Gastrocnemius medialis (tissue), 4 donors: ENCODE measurements around the gene CASZ1.

Experiments used
- POLR2A ChIP-seq, 2 donors: fragments of 450-650 bp; IDR thresholded peaks; one replicate each; pipeline ENCODE4 v1.6.1; 2017; ENCODE audit warnings: antibody characterized with exemption in 2 of 2, mild to moderate bottlenecking in 2 of 2, moderate library complexity in 2 of 2
- TF ChIP-seq, protein P1 (sequence below), 5 experiments: fragments of 450-650 bp in 3 of 5; fragments of 200-600 bp in 2 of 5; sonication (generic) in 2 of 5; IDR thresholded peaks in 4 of 5; conservative IDR thresholded peaks in 1 of 5; 1 replicate in 4 of 5; 2 replicates in 1 of 5; pipeline ENCODE4 v1.5.1; 2016 to 2019; ENCODE audit warnings: antibody characterized with exemption in 5 of 5, mild to moderate bottlenecking in 3 of 5, moderate library complexity in 3 of 5

DNA sequence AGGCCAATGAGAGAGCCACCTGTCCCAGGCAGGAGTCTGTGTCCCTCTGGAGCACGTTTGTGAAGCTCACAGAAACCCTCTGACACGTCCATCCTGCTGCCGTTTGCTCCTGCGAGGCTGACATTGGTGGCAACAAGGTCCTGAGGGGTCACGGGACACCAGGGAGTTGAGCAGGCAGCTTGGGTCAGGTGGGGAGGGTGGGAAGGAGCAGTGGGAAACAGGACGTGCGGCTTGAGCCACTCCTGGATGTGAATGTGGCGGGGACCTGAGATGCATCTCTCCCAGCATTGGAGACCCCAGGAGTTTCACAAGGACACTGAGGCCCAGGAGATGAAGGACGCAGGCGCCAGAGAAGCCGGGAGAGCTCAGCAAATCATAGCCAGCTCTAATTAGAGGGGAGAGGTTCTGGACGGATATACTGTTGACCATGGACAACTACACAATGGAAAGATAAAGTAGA, 172.7 kb downstream of the CASZ1 start:
- TF ChIP-seq POLR2A (IDR thresholded peaks at IDR 0.05): no peak
- TF ChIP-seq, protein P1, sequence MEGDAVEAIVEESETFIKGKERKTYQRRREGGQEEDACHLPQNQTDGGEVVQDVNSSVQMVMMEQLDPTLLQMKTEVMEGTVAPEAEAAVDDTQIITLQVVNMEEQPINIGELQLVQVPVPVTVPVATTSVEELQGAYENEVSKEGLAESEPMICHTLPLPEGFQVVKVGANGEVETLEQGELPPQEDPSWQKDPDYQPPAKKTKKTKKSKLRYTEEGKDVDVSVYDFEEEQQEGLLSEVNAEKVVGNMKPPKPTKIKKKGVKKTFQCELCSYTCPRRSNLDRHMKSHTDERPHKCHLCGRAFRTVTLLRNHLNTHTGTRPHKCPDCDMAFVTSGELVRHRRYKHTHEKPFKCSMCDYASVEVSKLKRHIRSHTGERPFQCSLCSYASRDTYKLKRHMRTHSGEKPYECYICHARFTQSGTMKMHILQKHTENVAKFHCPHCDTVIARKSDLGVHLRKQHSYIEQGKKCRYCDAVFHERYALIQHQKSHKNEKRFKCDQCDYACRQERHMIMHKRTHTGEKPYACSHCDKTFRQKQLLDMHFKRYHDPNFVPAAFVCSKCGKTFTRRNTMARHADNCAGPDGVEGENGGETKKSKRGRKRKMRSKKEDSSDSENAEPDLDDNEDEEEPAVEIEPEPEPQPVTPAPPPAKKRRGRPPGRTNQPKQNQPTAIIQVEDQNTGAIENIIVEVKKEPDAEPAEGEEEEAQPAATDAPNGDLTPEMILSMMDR (IDR thresholded peaks at IDR 0.05 in 4 of 5, conservative IDR thresholded peaks at IDR 0.05 in 1 of 5): no peak
